NCI-H82 treated with DMSO at 0.1 percent for 48 hours (cell line): ENCODE data around the gene RAPGEF2.
"Not testable (repeated sequence)": the region's sequence is repeated elsewhere in the genome, so short reads cannot be mapped to it uniquely, and the experiment has no call there.

Source experiments
- DNase-seq: peaks from one replicate; lab custom pipeline; 2025; ENCODE audit not compliant: unreplicated experiment; lab: John Stamatoyannopoulos, UW

Gene RAPGEF2

DNA sequence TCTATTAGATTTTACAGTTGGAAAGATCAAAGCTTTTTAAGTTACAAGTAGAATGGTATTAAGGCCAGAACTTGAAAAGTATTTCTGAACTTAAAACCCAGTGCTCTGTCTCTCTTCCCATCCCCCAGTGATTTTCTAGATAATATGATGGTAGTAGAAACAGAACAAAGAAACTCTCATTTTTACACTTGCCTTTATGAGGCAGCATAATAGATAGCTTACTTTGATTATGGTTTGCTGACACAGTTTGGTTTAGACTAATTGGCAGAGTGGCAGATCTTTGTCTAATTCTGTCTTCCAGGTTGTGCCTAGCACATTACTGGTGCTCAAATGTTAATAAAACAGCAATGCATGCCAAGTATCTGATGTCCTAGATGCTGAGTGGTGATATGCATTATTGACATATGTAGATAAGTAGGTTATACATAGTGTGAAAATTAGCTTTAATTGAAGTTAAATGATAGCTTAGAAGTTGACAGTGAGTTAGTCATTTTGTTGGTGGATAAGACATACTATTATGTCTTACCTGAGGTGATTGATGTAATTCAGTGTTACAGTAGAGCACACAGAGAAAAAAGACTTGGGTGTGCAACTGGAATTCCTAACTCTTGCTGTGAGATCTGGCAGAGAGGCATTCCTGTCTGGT is 4.3 kb upstream of the RAPGEF2 start:
- DNase-seq = no peak

DNA sequence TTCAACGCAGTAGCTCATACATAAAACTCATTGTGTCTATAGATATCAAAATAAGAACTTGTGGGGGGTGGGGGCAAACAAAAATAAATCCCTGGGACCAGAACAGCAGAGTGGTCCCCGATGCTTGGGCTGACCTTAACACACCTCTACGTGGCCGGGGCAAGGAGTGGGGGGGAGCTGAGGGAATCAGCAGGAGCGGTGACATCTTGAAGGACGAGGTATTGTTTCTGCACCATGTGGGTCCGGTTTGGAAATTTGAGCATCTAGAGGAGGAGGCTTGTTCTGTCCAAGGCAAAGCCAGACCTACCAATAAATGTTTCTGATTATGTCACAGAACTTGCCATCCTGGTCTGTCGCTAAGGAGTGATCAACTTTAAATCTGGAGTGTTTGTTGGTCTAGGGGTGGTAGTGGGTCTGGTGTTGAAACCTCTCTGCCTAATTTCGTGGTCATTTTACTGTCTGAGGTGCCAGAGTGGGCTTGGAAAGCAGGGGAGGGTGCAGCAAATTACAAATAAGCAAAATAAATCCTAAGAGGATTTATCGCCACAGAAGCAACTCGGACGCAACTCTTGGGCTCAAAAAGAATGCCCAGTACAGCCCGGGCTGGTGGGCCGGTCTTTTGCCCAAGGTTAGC is 774 bp upstream of the RAPGEF2 start:
- DNase-seq = peak; percentile 2

DNA sequence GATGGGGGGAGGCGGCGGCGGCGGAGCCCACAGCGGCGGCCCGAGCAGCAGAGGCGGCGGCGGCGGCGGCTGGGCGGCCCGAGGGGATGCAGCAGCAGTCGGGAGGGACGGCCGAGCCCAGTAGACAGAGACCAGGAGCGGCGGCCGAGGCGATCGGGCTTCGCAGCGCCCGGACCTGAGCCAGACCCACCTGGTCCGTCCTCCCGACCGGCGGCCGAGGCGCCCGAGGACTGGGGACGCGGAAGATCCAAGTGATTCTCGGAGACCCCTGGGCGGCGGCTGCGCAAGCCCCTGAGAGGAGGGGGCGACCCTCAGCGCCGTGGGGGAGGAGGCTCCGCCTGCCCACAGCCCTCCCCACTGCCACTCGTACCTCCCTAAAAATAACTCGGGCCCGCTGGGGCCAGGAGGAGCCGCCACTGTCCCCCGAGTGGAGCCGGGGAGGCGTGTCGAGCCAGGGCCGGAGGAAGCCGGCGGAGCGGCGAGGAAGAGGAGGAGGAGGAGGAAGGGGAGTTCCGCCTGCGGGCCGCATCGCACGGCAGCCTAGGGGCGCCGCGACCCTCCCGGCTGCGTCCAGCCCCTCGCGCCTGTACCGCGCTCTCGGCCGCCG is 608 bp downstream of the RAPGEF2 start:
- no peak for DNase-seq

DNA sequence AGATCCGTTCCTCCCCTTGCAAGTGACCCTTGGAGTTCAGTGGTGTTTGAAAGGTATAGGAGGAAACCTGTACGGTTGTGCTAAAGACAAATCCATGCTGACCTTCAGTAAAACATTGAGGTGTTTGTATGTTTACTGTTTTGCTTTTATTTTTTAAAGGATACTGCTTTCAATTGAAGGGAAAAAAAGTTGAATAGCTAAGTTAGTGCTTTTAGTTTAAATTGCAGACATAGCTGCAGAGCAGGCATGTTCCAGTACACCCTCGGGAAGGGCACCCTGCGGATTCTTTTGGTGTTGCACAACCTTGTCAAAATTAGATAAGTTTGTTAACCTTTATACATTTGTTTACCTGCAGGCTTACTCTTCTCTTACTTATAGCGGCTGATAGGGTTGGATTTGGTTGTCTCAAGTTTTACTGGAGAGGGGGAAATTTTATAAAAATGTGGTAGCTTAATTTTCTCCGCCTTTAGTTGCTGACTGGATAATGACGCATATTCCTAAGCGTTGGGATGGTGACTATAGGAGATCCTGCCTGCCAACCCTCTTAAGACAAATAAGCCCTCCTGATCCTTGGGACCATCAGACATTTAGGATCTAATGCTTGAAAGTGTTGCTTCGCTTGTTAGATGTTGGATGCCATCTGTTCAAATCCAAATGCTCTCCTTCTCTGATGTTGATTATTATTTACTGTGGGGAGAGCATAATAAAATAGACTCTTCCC is 2.0 kb downstream of the RAPGEF2 start:
- peak; percentile 30 for DNase-seq

DNA sequence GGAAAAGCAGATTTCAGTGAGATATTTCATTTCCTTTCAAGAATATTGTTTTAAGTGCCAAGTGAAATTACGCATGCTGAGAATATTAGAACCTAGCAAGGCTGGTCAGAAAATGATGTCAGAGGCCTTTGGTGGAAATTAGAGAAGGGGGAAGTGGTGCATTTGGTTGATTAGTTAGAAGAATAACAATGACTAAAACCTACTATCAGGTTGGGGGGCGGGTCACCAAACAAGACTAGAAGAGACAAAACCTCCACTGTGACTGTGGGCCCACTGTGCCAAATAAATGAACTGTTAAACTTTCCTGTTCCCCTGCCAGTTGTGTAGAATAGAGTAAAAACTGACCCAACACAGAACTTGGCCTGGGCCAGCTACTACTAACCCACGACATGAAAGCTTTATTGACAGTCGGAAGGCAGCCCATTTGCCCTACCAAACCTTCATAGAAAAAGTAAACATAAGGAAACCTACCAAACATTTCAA is 2.9 kb downstream of the RAPGEF2 start:
- no peak for DNase-seq

DNA sequence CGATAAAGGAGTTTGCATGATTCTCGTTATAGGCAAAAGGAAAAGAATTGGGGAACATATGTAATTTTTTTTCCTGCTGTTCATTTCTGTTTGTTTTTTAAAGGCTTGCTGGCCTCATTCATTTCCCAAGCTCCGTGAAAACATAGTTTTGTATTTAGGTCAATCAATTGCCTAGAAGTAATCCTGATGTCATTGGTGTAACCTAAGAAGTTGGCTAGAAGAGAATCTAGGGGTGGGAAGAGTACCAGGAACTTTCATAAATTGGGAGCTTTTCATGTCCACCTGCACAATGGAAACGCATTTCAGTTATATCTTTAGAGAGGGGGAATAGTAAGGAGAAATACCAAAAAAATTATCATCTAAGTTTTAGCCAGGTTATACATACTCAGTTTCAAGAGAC is 3.8 kb downstream of the RAPGEF2 start:
- DNase-seq = no peak

DNA sequence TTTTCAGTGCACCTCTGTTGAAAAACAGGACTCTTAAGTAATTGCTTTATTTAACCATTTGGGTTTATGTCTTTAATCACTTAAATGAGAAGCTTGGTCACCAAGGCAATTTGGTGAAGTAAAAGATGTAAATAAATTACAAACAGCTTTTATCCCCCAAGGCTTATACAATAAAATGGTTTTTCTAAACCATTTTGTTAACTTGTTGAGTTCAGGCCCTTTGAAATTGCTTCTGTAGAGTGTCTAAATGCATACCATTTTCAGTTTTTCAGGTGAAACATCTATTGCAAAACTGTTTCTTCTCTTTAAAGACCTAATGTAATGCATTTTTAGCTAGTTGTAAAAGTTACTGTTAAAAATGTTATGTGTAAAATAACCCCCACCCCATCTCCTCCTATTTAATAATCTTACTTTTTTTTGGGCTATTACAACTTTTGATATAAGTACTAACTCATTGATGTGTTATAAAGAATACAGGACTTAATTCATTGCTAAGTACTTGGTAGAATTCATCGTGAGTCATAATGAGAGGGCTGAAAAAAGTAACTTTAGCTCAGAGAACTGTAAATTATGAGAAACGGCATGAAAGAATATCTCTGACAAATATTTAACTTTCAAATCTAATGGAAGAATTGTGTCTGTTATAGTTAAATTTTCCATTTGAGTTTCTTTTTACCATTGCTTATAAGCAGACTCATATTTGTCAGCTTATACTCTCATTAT is 4.5 kb downstream of the RAPGEF2 start:
- no peak for DNase-seq

DNA sequence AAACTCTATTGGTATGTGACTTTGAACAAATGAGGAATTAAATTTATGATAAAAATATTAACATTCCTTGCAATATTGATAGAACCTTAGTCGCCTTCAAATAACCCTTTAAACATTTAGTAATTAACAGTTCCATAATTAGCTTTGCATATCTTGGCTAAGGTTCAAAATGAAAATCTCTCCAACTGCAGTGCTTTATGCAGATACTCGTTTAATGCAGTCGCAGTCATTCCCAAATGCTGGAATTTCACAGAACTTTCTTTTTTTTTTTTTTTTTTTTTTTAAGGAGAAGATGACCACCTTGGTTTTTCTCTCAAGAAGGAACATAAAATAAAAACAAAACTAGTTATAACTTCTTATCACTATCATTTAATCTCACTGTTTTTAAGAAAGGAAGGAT is 5.2 kb downstream of the RAPGEF2 start:
- no peak for DNase-seq

DNA sequence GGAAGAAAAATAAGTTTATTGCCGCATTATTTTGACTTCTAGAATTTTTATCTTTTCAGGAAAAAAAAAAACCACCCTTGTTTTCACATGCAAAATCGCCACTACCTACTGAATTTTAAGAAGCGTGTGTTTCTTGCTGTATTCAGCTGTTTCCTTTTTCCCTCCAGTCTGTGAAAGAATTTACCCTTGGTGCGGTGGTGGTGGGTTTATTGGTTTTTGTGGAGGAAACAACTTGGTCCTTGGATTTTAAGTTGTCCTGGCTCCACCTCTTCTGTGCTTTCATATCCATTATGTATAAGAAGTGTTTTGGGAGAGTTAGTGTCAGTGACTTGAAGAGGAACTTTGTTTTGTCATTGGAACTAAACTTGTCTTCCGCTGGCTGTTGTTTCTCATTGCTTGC is 8.1 kb downstream of the RAPGEF2 start:
- DNase-seq = no peak

DNA sequence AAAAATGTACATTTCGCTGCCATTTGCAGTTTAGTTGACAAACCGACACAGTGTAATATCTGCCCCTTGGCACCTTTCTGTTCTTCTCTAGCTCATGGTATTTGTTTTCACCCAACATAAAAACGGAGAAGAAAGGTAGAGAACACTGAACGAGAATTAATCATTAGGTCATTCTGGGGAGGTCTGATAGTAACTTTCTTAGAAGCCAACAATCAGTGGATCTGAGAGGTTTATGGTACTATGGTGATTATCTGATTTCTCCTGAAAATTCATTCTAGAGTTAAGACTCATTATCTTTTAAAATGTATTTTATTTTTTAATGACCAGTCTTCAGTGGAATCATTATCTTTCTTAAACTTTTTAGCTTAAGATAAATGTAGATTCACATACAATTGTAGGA is 8.5 kb downstream of the RAPGEF2 start:
- no peak for DNase-seq

DNA sequence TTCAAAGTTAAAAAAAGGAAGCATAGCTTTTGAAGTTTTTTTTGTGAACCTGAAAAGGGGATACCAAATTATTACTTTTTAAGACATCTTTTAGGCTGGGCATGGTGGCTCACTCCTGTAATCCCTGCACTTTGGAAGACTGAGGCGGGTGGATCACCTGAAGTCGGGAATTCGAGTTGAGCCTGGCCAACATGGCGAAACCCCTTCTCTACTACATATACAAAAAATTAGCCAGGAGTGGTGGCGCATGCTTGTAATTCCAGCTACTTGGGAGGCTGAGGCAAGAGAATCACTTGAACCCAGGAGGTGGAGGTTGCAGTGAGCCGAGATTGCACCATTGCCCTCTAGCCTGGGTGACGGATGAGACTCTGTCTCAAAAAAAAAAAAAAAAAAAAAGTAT is 10.5 kb downstream of the RAPGEF2 start:
- not testable (repeated sequence) for DNase-seq

DNA sequence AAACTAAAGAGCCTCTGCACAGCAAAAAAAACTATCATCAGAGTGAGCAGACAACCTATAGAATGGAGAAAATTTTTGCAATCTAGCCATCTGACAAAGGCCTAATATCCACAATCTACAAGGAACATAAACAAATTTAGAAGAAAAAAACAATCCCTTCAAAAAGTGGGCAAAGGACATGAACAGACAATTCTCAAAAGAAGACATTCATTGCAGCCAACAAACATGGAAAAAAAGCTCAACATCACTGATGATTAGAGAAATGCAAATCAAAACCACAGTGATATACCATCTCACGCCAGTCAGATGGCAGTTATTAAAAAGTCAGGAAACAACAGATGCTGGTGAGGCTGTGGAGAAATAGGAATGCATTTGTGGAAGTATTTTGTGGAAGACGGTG is 13.2 kb downstream of the RAPGEF2 start:
- DNase-seq = not testable (repeated sequence)

DNA sequence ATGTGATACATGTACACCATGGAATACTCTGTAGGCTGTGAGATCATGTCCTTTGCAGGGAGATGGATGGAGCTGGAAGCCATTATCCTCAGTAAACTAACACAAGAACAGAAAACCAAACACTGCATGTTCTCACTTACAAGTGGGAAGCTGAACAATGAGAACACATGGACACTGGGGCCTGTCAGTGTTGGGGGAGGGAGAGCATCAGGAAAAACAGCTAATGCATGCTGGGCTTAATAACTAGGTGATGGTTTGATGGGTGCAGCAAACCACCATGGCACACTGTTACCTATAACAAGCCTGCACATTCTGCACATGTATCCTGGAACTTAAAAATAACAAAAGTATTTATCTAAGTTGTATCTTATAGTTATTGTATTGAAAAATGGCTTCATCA is 13.8 kb downstream of the RAPGEF2 start:
- DNase-seq = not testable (repeated sequence)

DNA sequence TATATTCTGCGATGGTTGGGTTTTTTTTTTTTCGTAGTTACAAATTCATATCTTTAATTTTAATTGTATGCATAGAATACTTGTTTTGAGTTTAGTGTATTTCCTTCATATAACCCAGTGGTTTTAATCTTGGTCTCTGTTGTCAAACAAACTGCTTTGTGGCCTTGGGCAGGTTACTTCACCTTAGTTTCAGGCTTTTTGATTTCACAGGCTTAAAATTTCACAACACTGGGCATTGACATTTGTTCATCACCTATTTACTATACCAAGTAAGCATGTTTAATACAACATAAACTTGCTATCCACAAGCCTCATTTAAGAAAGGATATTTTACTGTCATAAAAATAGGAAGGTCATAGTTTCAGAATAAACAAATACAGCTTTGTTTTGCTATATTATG is 14.7 kb downstream of the RAPGEF2 start:
- no peak for DNase-seq

DNA sequence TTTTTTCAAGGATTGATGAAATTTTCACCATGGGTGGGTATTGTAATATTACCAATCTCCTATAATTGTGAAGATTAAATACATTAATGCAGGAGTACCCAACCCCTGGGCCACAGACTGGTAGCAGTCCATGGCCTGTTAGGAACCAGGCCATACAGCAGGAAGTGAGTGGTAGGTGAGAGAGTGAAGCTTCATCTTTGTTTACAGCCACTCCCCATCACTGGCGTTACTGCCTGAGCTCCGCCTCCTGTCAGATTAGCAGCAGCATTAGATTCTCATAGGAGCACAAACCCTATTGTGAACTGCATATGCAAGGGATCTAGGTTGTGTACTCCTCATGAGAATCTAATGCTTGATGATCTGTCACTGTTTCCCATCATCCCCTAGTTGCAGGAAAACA is 15.1 kb downstream of the RAPGEF2 start:
- DNase-seq = no peak

DNA sequence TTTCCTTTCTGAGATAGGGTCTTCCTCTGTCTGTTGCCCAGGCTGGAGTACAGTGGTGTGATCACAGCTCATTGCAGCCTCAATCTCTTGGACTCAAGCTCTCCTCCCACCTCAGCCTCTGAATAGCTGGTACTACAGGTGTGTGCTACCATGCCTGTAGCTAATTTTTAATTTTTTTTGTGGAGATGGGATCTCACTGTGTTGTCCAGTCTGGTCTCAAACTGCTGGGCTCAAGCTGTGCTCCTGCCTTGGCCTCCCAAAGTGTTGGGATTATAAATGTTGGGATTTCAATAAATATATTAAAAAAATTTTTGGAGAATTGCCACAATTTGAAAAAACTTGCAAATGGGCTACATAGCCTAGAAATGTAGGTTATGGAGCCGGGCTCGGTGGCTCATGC is 18.5 kb downstream of the RAPGEF2 start:
- DNase-seq = no peak

DNA sequence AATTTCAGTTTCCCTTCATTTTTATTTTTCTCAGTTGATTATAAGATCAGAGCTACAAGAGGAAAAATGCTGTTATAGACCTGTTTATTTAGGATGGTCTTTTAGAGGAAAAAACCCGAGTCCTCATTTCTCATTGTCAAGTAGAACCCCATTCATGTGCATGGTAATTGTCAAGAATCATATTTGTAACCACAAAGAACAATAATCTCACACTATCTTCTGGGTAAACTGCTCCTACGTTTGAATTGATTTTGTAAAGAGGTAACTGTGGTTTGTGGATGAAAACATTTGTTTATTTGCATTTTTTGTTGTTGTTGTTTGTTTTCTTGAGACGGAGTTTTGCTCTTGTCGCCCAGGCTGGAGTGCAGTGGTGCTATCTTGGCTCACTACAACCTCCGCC is 23.8 kb downstream of the RAPGEF2 start:
- no peak for DNase-seq

DNA sequence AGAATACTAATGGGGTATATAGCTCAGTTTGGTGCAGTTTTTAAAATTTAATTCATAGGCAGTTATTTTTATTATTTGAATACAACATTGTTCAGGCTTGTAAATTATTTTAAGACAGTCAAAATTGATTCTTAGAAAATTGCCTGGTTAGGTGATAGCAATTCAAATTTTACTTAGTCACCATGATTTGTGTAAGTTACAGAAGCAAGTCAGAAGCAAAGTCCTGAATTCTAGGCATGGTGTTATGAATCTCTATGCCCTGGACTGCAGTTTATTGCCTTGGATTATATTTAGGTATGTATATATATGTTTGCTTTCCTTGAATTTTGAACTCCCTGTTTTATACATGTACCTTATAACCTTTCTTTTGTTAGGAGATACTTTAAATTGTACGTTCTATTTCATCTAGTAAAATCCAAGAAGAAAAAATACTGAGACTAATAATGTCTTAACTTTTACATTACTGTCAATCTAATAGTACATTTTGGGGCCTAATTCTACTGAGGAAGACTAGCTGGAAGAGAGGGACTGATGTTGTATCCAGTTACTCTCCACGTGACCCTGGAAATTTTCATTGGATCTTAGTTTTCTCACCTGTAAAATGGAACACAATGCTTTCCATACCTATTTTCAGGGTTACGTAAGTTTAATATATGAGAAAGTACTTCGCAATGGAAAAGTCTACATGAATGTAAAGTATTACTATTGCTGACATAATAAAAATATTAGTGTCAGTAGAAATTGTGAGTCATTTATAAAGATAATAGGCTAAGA is 25.1 kb downstream of the RAPGEF2 start:
- DNase-seq = no peak

DNA sequence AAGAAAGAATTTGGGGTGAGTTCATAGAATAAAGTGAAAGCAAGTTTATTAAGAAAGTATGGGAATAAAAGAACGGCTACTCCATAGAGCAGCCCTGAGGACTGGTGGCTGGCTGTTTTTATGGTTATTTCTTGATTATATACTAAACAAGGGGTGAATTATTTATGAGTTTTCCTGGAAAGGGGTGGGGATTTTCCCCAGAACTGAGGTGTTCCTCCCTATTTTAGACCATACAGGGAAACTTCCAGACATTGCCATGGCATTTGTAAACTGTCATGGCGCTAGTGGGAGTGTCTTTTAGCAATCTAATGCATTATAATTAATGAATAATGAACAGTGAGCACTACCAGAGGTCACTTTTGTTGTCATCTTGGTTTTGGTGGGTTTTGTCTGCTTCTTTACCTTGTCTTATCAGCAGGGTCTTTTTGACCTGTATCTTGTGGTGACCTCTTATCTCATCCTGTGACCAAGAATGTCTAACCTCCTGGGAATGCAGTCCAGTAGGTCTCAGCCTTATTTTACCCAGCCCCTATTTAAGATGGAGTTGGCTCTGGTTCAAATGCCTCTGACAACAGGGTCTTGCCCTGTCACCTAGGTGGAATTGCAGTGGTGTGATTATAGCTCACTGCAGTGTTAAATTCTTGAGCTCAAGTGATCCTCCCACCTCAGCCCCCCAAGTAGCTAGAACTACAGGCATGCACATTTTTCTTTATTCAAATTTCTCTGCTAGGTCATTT is 27.1 kb downstream of the RAPGEF2 start:
- no peak for DNase-seq

DNA sequence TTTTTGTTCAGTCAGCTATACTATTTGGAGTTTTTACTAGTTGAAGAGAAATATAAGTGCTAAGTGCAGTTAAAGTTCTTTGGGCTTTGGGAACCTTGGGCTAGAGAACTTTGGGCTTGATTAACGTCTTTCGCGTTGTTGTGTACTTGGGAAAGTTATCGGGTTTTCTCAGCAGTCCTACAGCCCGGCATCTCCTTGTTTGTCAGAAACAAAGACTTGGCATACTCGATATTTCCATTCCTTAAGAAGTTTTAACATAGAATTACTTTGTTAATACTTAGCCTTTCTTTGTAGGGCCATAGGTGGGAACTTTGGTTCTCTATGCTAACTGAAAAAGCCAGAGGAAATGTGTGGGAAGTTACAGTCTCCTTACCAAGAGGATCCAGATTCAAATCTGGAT is 28.7 kb downstream of the RAPGEF2 start:
- no peak for DNase-seq
